ENCODE measurements around the gene NDUFS7. TPM values are rescaled to one million over a fixed set of nuclear protein-coding genes. Genes with fewer than 3 reads are reported as not detected.

The NDUFS7 gene
- total RNA-seq, 1 donor from 2014 or later: 15.4 TPM

GRCh38 chr19:1440418-1440801 lies 56.7 kb downstream of the NDUFS7 start:
- H3K36me3 Mint-ChIP-seq: peaks cover 30% of the 10 kb centered on the region
- peaks cover 14% of the 10 kb centered on the region for H3K27me3 ChIP-seq
- H3K4me2 ChIP-seq: no peak overlapping the region
- no peak overlapping the region for H3K4me3 ChIP-seq
- DNase-seq (ENCODE audit: low spot score): no peak
- peaks cover 78% of the 10 kb centered on the region for H4K20me1 ChIP-seq (ENCODE audit: low read depth)
- H2AFZ ChIP-seq (replicated peaks): no peak overlapping the region
- H3K79me2 ChIP-seq (ENCODE audit: low read depth): peaks cover 35% of the 10 kb centered on the region
- peaks cover 88% of the 10 kb centered on the region for H3F3A ChIP-seq (ENCODE audit: low read depth)
- no peaks in the 10 kb centered on the region for H3K9me3 ChIP-seq (ENCODE audit: low read depth)
- peaks cover 11% of the 10 kb centered on the region for H3K36me3 ChIP-seq
- no peak overlapping the region for H3K27ac Mint-ChIP-seq
- TF ChIP-seq EZH2 (IDR thresholded peaks at IDR 0.05): no peak
- no peak for TF ChIP-seq EZH2phosphoT487 (IDR thresholded peaks at IDR 0.05)
- TF ChIP-seq CTCF (IDR thresholded peaks at IDR 0.05): no peak
- H3K27me3 Mint-ChIP-seq (ENCODE audit: insufficient read depth, low read depth): peaks cover 10% of the 10 kb centered on the region
- peaks cover 7% of the 10 kb centered on the region for H3K4me1 ChIP-seq
- H3K9ac ChIP-seq: no peak overlapping the region
- H3K4me3 Mint-ChIP-seq: peak overlapping the region; percentile 97
- peaks cover 21% of the 10 kb centered on the region for H3K4me1 Mint-ChIP-seq
- no peak overlapping the region for H3K27ac ChIP-seq
- no peaks in the 10 kb centered on the region for H3K9me3 Mint-ChIP-seq

GRCh38 chr19:1441022-1441426 lies 57.3 kb downstream of the NDUFS7 start:
- H3K4me2 ChIP-seq: no peak overlapping the region
- H3K27ac Mint-ChIP-seq: no peak overlapping the region

GRCh38 chr19:1441677-1442438 lies 58.2 kb downstream of the NDUFS7 start:
- Mint-ChIP-seq H3K9me3 (no peaks in the 10 kb centered on the region), H3K36me3 (peaks cover 25% of the 10 kb centered on the region), H3K4me1 (peaks cover 21% of the 10 kb centered on the region), H3K27me3 (ENCODE audit: insufficient read depth, low read depth) (peaks cover 10% of the 10 kb centered on the region), H3K27ac (no peak overlapping the region), H3K4me3 (peak overlapping the region; percentile 62)
- peaks cover 77% of the 10 kb centered on the region for H4K20me1 ChIP-seq (ENCODE audit: low read depth)
- TF ChIP-seq EZH2phosphoT487 (IDR thresholded peaks at IDR 0.05) (no peak), CTCF (IDR thresholded peaks at IDR 0.05) (no peak), EZH2 (IDR thresholded peaks at IDR 0.05) (no peak)
- no peak for DNase-seq (ENCODE audit: low spot score)
- H3F3A ChIP-seq (ENCODE audit: low read depth): peaks cover 87% of the 10 kb centered on the region
- no peak overlapping the region for H3K9ac ChIP-seq
- H3K4me1 ChIP-seq: peaks cover 10% of the 10 kb centered on the region
- no peak overlapping the region for H3K4me2 ChIP-seq
- H2AFZ ChIP-seq (replicated peaks): no peak overlapping the region
- peaks cover 11% of the 10 kb centered on the region for H3K36me3 ChIP-seq
- H3K4me3 ChIP-seq: no peak overlapping the region
- peaks cover 35% of the 10 kb centered on the region for H3K79me2 ChIP-seq (ENCODE audit: low read depth)
- H3K27me3 ChIP-seq: peaks cover 29% of the 10 kb centered on the region
- H3K9me3 ChIP-seq (ENCODE audit: low read depth): no peaks in the 10 kb centered on the region
- no peak overlapping the region for H3K27ac ChIP-seq

More at GRCh38 chr19:1441022-1441426, 57.3 kb downstream of the NDUFS7 start:
- Mint-ChIP-seq H3K4me3 (peak overlapping the region; percentile 97), H3K4me1 (peaks cover 21% of the 10 kb centered on the region), H3K36me3 (peaks cover 25% of the 10 kb centered on the region), H3K9me3 (no peaks in the 10 kb centered on the region), H3K27me3 (ENCODE audit: insufficient read depth, low read depth) (peaks cover 10% of the 10 kb centered on the region)
- Histone ChIP-seq H2AFZ (replicated peaks) (no peak overlapping the region), H3K9ac (no peak overlapping the region), H3K79me2 (ENCODE audit: low read depth) (peaks cover 35% of the 10 kb centered on the region), H3F3A (ENCODE audit: low read depth) (peaks cover 87% of the 10 kb centered on the region), H3K27ac (no peak overlapping the region), H3K36me3 (peaks cover 11% of the 10 kb centered on the region), H4K20me1 (ENCODE audit: low read depth) (peaks cover 77% of the 10 kb centered on the region), H3K4me3 (no peak overlapping the region), H3K9me3 (ENCODE audit: low read depth) (no peaks in the 10 kb centered on the region), H3K4me1 (peaks cover 7% of the 10 kb centered on the region), H3K27me3 (peaks cover 20% of the 10 kb centered on the region)
- DNase-seq (ENCODE audit: low spot score): no peak
- TF ChIP-seq EZH2phosphoT487 (IDR thresholded peaks at IDR 0.05): no peak
- no peak for TF ChIP-seq CTCF (IDR thresholded peaks at IDR 0.05)
- TF ChIP-seq EZH2 (IDR thresholded peaks at IDR 0.05): no peak

Other genes starting within 250 kb of the NDUFS7 start
- 3.3 and 16.2 TPM in 2 replicates for gene SBNO2, start 209.6 kb upstream of the NDUFS7 start, total RNA-seq (ENCODE audit: low replicate concordance)
- 27.4 and 67.3 TPM in 2 replicates for gene STK11, start 178.1 kb upstream of the NDUFS7 start, total RNA-seq (ENCODE audit: low replicate concordance)
- gene CBARP, start 145.9 kb upstream of the NDUFS7 start, total RNA-seq (ENCODE audit: low replicate concordance): 1.2 and 17.8 TPM in 2 replicates
- 7.1 and 52.0 TPM in 2 replicates for gene ATP5F1D, start 142.2 kb upstream of the NDUFS7 start, total RNA-seq (ENCODE audit: low replicate concordance)
- 16.1 and 51.3 TPM in 2 replicates for gene MIDN, start 135.3 kb upstream of the NDUFS7 start, total RNA-seq (ENCODE audit: low replicate concordance)
- 395 and 737 TPM in 2 replicates for gene CIRBP, start 114.6 kb upstream of the NDUFS7 start, total RNA-seq (ENCODE audit: low replicate concordance)
- 4.8 and 14.6 TPM in 2 replicates for gene FAM174C, start 108.4 kb upstream of the NDUFS7 start, total RNA-seq (ENCODE audit: low replicate concordance)
- gene EFNA2, start 98.0 kb upstream of the NDUFS7 start, total RNA-seq (ENCODE audit: low replicate concordance): 13.2 and 34.7 TPM in 2 replicates
- 13.8 and 53.7 TPM in 2 replicates for gene GAMT, start 17.6 kb downstream of the NDUFS7 start, total RNA-seq (ENCODE audit: low replicate concordance)
- 107 and 121 TPM in 2 replicates for gene DAZAP1, start 23.7 kb downstream of the NDUFS7 start, total RNA-seq (ENCODE audit: low replicate concordance)
- gene RPS15, start 54.5 kb downstream of the NDUFS7 start, total RNA-seq (ENCODE audit: low replicate concordance): 1,918 and 2,648 TPM in 2 replicates
- gene APC2, start 66.2 kb downstream of the NDUFS7 start, total RNA-seq (ENCODE audit: low replicate concordance): 1.3 and 12.2 TPM in 2 replicates
- 14.4 and 40.4 TPM in 2 replicates for gene C19orf25, start 95.3 kb downstream of the NDUFS7 start, total RNA-seq (ENCODE audit: low replicate concordance)
- 3.6 and 12.5 TPM in 2 replicates for gene PCSK4, start 106.4 kb downstream of the NDUFS7 start, total RNA-seq (ENCODE audit: low replicate concordance)
- 4.8 and 13.0 TPM in 2 replicates for gene REEP6, start 107.3 kb downstream of the NDUFS7 start, total RNA-seq (ENCODE audit: low replicate concordance)
- 0.12 and 0.13 TPM in 2 replicates for gene ADAMTSL5, start 129.1 kb downstream of the NDUFS7 start, total RNA-seq (ENCODE audit: low replicate concordance)
- 0.81 TPM in 1 of 2 replicates, not detected in the other for gene PLK5, start 140.2 kb downstream of the NDUFS7 start, total RNA-seq (ENCODE audit: low replicate concordance)
- 15.9 and 87.3 TPM in 2 replicates for gene MEX3D, start 184.4 kb downstream of the NDUFS7 start, total RNA-seq (ENCODE audit: low replicate concordance)
- gene MBD3, start 209.0 kb downstream of the NDUFS7 start, total RNA-seq (ENCODE audit: low replicate concordance): 34.2 and 117 TPM in 2 replicates
- 37.4 and 51.4 TPM in 2 replicates for gene UQCR11, start 221.6 kb downstream of the NDUFS7 start, total RNA-seq (ENCODE audit: low replicate concordance)

Measured in neural progenitor cell (in vitro differentiated cells).